HepG2 (cell line): ENCODE measurements around the gene PPFIA4.

Experiments
- CHD2 ChIP-seq: IDR thresholded peaks from 2 replicates; pipeline ENCODE4 v1.6.1; 2011; ENCODE audit warnings: low read depth, low read length, improper control_type of control experiment
- ELF4 ChIP-seq: sonication (generic); formaldehyde crosslinking; IDR thresholded peaks from 2 replicates; pipeline ENCODE4 v1.5.0; 2020; ENCODE audit warnings: missing genetic modification reagents, mild to moderate bottlenecking, moderate library complexity, borderline replicate concordance
- HCFC1 ChIP-seq: fragments of 150-350 bp; IDR thresholded peaks from 2 replicates; pipeline ENCODE4 v1.6.1; 2014; ENCODE audit warnings: low read depth, low read length
- POLR2A ChIP-seq, 2 experiments: IDR thresholded peaks; 2 replicates each; pipeline ENCODE4 v1.6.1; 2011; ENCODE audit warnings: low read depth in 2 of 2, low read length in 2 of 2, mild to moderate bottlenecking in 1 of 2, moderate library complexity in 1 of 2; ENCODE audit not compliant: insufficient read depth in 1 of 2
- TAF1 ChIP-seq: sonication (generic); formaldehyde crosslinking; IDR thresholded peaks from 2 replicates; pipeline ENCODE4 v1.4.0; 2020; ENCODE audit warnings: missing genetic modification reagents
- ZNF124 ChIP-seq: sonication (generic); formaldehyde crosslinking; IDR thresholded peaks from 2 replicates; pipeline ENCODE4 v1.4.0; 2020; ENCODE audit warnings: missing genetic modification reagents
- ZNF652 ChIP-seq: IDR thresholded peaks from 2 replicates; pipeline ENCODE4 v1.6.1; 2016; ENCODE audit warnings: low read depth, borderline replicate concordance
- ZNF780A ChIP-seq: sonication (generic); formaldehyde crosslinking; IDR thresholded peaks from 2 replicates; pipeline ENCODE4 v1.8.0; 2022; ENCODE audit warnings: mild to moderate bottlenecking, missing genetic modification reagents, moderate library complexity
- TF ChIP-seq, protein P1 (sequence below): sonication (generic); formaldehyde crosslinking; IDR thresholded peaks from 2 replicates; pipeline ENCODE4; 2020; ENCODE audit warnings: missing genetic modification reagents, mild to moderate bottlenecking, borderline replicate concordance

DNA sequence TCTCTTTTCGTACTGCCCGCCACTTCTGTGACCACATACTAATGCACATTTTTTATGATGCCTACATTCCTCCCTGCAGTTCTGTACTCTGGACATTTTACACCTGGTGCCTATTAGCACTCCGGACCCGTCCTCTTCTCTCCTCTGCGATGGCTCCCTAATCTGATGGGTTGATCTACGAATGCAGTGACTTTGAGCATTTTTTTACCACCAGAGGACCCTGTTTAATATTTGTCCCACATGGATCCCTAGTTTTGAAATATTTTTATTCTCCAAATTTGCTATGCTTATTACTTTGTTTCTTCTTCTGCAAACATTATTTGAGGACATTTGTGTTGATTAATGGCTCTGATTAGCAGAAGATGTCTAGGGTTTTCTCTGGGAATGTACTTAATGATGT, 5.2 kb downstream of the PPFIA4 start:
- TF ChIP-seq ZNF652 (no peak), HCFC1 (no peak), ZNF124 (no peak), ELF4 (CRISPR knock-in tag) (no peak), CHD2 (no peak), POLR2A (IDR thresholded peaks at IDR 0.05; ENCODE audit: insufficient read depth in 1 of 2, low read depth in 2 of 2, low read length in 2 of 2) (no peak), ZNF780A (CRISPR knock-in tag) (no peak), TAF1 (CRISPR knock-in tag) (no peak)
- TF ChIP-seq, protein P1, sequence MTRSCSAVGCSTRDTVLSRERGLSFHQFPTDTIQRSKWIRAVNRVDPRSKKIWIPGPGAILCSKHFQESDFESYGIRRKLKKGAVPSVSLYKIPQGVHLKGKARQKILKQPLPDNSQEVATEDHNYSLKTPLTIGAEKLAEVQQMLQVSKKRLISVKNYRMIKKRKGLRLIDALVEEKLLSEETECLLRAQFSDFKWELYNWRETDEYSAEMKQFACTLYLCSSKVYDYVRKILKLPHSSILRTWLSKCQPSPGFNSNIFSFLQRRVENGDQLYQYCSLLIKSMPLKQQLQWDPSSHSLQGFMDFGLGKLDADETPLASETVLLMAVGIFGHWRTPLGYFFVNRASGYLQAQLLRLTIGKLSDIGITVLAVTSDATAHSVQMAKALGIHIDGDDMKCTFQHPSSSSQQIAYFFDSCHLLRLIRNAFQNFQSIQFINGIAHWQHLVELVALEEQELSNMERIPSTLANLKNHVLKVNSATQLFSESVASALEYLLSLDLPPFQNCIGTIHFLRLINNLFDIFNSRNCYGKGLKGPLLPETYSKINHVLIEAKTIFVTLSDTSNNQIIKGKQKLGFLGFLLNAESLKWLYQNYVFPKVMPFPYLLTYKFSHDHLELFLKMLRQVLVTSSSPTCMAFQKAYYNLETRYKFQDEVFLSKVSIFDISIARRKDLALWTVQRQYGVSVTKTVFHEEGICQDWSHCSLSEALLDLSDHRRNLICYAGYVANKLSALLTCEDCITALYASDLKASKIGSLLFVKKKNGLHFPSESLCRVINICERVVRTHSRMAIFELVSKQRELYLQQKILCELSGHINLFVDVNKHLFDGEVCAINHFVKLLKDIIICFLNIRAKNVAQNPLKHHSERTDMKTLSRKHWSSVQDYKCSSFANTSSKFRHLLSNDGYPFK (CRISPR knock-in tag) = no peak
